Measurements from ENCODE around the gene FHIT.

FHIT gene

GRCh38 chr3:60229502-60229901 is 1021.8 kb downstream of the FHIT start:
- Histone ChIP-seq H3K9me3 (ENCODE audit: control insufficient read depth, insufficient read depth, low read length) (no peaks in the 10 kb centered on the region), H3F3A (ENCODE audit: control insufficient read depth, insufficient read depth) (no peaks in the 10 kb centered on the region)
- no peak for TF ChIP-seq EZH2phosphoT487 (IDR thresholded peaks at IDR 0.05; ENCODE audit: borderline replicate concordance, low read length)
- TF ChIP-seq CTCF (IDR thresholded peaks at IDR 0.05; ENCODE audit: low read depth, low read length, poor library complexity, severe bottlenecking) = no peak

DNA sequence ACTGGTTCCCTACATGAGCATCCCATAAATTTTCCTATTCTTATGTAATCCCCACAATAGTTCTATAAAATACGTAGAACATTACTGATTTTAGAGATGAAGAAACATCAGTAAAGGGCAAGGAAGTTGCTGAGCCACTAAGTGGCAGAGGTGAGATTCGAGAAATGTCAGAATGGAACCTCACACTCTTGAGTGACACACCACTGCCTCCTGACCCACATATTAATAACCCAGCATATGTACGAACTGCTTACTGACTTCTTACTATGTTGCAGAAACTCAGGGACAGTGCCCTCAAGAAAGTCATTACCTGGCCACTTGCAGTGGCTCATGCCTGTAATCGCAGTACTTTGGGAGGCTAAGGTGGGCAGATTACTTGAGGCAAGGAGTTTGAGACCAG is 1022.4 kb downstream of the FHIT start:
- Histone ChIP-seq H3K36me3 (ENCODE audit: control insufficient read depth, low read length) (no peaks in the 10 kb centered on the region), H3K4me1 (ENCODE audit: control insufficient read depth, low read length) (peaks cover 7% of the 10 kb centered on the region), H3K4me3 (ENCODE audit: low read length) (no peak overlapping the region), H3K4me2 (ENCODE audit: low read length) (no peak overlapping the region), H3K79me2 (ENCODE audit: control insufficient read depth, low read length) (no peaks in the 10 kb centered on the region), H4K20me1 (ENCODE audit: control insufficient read depth, insufficient read depth, low read depth, low read length) (no peaks in the 10 kb centered on the region), H3K9me2 (replicated peaks; ENCODE audit: control insufficient read depth, low read length) (no peaks in the 10 kb centered on the region), H3K9me3 (ENCODE audit: control insufficient read depth, insufficient read depth, low read length) (no peaks in the 10 kb centered on the region), H3K27me3 (ENCODE audit: control insufficient read depth, low read length) (no peaks in the 10 kb centered on the region), H3F3A (ENCODE audit: control insufficient read depth, insufficient read depth) (no peaks in the 10 kb centered on the region), H3K27ac (ENCODE audit: low read depth, low read length) (no peak overlapping the region)
- TF ChIP-seq EZH2phosphoT487 (IDR thresholded peaks at IDR 0.05; ENCODE audit: borderline replicate concordance, low read length) = no peak
- TF ChIP-seq CTCF (IDR thresholded peaks at IDR 0.05; ENCODE audit: low read depth, low read length, poor library complexity, severe bottlenecking) = no peak

More at GRCh38 chr3:60229502-60229901, 1021.8 kb downstream of the FHIT start:
- Histone ChIP-seq H3K4me1 (ENCODE audit: control insufficient read depth, low read length) (peaks cover 7% of the 10 kb centered on the region), H3K9me2 (replicated peaks; ENCODE audit: control insufficient read depth, low read length) (no peaks in the 10 kb centered on the region), H3K4me2 (ENCODE audit: low read length) (no peak overlapping the region), H3K4me3 (ENCODE audit: low read length) (no peak overlapping the region), H3K27ac (ENCODE audit: low read depth, low read length) (no peak overlapping the region), H3K79me2 (ENCODE audit: control insufficient read depth, low read length) (no peaks in the 10 kb centered on the region), H4K20me1 (ENCODE audit: control insufficient read depth, insufficient read depth, low read depth, low read length) (no peaks in the 10 kb centered on the region), H3K27me3 (ENCODE audit: control insufficient read depth, low read length) (no peaks in the 10 kb centered on the region), H3K36me3 (ENCODE audit: control insufficient read depth, low read length) (no peaks in the 10 kb centered on the region)

DNA sequence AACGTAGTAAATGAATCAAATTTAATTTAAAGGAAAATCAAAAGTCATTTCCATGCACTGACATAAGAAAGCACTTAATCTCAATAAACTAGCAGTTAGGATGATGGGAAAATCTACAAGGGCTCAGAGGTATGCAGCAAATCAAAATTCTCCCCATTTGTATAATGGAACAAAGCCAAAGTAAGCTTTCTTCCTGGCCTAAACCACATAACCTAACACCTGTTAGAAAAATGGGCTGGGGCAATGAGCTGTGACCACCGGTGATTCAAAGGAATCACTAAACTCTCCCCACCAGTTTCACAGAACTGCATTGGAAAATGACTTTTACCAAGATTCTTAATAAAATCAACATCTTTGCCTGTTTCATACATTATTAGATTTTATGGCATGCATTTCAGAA is 1024.3 kb downstream of the FHIT start:
- no peaks in the 10 kb centered on the region for H4K20me1 ChIP-seq (ENCODE audit: control insufficient read depth, insufficient read depth, low read depth, low read length)
- no peak overlapping the region for H3K4me2 ChIP-seq (ENCODE audit: low read length)
- TF ChIP-seq CTCF (IDR thresholded peaks at IDR 0.05; ENCODE audit: low read depth, low read length, poor library complexity, severe bottlenecking) (no peak), EZH2phosphoT487 (IDR thresholded peaks at IDR 0.05; ENCODE audit: borderline replicate concordance, low read length) (no peak)
- no peaks in the 10 kb centered on the region for H3K36me3 ChIP-seq (ENCODE audit: control insufficient read depth, low read length)
- no peaks in the 10 kb centered on the region for H3K27me3 ChIP-seq (ENCODE audit: control insufficient read depth, low read length)
- no peak overlapping the region for H3K4me3 ChIP-seq (ENCODE audit: low read length)
- no peaks in the 10 kb centered on the region for H3F3A ChIP-seq (ENCODE audit: control insufficient read depth, insufficient read depth)
- H3K79me2 ChIP-seq (ENCODE audit: control insufficient read depth, low read length) = no peaks in the 10 kb centered on the region
- H3K27ac ChIP-seq (ENCODE audit: low read depth, low read length) = no peak overlapping the region
- peaks cover 7% of the 10 kb centered on the region for H3K4me1 ChIP-seq (ENCODE audit: control insufficient read depth, low read length)
- H3K9me2 ChIP-seq (replicated peaks; ENCODE audit: control insufficient read depth, low read length) = no peaks in the 10 kb centered on the region
- no peaks in the 10 kb centered on the region for H3K9me3 ChIP-seq (ENCODE audit: control insufficient read depth, insufficient read depth, low read length)

- Histone ChIP-seq H3K9me2 (replicated peaks; ENCODE audit: control insufficient read depth, low read length) (no peaks in the 10 kb centered on the region), H3K4me2 (ENCODE audit: low read length) (no peak overlapping the region), H3K4me1 (ENCODE audit: control insufficient read depth, low read length) (peaks cover 7% of the 10 kb centered on the region), H3K79me2 (ENCODE audit: control insufficient read depth, low read length) (no peaks in the 10 kb centered on the region), H3K4me3 (ENCODE audit: low read length) (no peak overlapping the region), H3K9me3 (ENCODE audit: control insufficient read depth, insufficient read depth, low read length) (no peaks in the 10 kb centered on the region), H4K20me1 (ENCODE audit: control insufficient read depth, insufficient read depth, low read depth, low read length) (no peaks in the 10 kb centered on the region), H3F3A (ENCODE audit: control insufficient read depth, insufficient read depth) (no peaks in the 10 kb centered on the region), H3K36me3 (ENCODE audit: control insufficient read depth, low read length) (no peaks in the 10 kb centered on the region), H3K27ac (ENCODE audit: low read depth, low read length) (no peak overlapping the region), H3K27me3 (ENCODE audit: control insufficient read depth, low read length) (no peaks in the 10 kb centered on the region)
- TF ChIP-seq CTCF (IDR thresholded peaks at IDR 0.05; ENCODE audit: low read depth, low read length, poor library complexity, severe bottlenecking) (no peak), EZH2phosphoT487 (IDR thresholded peaks at IDR 0.05; ENCODE audit: borderline replicate concordance, low read length) (no peak)
These were observed 1025.4 kb downstream of the FHIT start for GRCh38 chr3:60225848-60226247.
